Loucy (cell line): Measurements from ENCODE around the gene XPO4.

Experiments used
- EZH2phosphoT487 ChIP-seq: fragments of 200-600 bp; IDR thresholded peaks from 2 replicates; pipeline ENCODE4 v1.6.1; 2018; ENCODE audit warnings: antibody characterized with exemption, mild to moderate bottlenecking, moderate library complexity, borderline replicate concordance
- TF ChIP-seq, protein P1 (sequence below): fragments of 200-600 bp; sonication (generic); conservative IDR thresholded peaks from 2 replicates; pipeline ENCODE4 v1.5.1; 2014; ENCODE audit warnings: mild to moderate bottlenecking, antibody characterized with exemption, low read length

GRCh38 chr13:20782116-20782708, 120.3 kb downstream of the XPO4 start:
- TF ChIP-seq, protein P1, sequence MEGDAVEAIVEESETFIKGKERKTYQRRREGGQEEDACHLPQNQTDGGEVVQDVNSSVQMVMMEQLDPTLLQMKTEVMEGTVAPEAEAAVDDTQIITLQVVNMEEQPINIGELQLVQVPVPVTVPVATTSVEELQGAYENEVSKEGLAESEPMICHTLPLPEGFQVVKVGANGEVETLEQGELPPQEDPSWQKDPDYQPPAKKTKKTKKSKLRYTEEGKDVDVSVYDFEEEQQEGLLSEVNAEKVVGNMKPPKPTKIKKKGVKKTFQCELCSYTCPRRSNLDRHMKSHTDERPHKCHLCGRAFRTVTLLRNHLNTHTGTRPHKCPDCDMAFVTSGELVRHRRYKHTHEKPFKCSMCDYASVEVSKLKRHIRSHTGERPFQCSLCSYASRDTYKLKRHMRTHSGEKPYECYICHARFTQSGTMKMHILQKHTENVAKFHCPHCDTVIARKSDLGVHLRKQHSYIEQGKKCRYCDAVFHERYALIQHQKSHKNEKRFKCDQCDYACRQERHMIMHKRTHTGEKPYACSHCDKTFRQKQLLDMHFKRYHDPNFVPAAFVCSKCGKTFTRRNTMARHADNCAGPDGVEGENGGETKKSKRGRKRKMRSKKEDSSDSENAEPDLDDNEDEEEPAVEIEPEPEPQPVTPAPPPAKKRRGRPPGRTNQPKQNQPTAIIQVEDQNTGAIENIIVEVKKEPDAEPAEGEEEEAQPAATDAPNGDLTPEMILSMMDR, result no peak
- TF ChIP-seq EZH2phosphoT487, result no peak
